Activated naive CD8-positive, alpha-beta T cell treated with anti-CD3 and anti-CD28 coated beads, Interleukin-2, amount 10 ng/mL, durations not matched to agents 7 days and 5 days (primary cell): ENCODE results near the gene LRP11. TPM values are rescaled to one million over a fixed set of nuclear protein-coding genes. Genes with fewer than 3 reads are reported as not detected.
"Not testable (repeated sequence)": the region's sequence is repeated elsewhere in the genome, so short reads cannot be mapped to it uniquely, and the experiment has no call there.

Experiments used
- ATAC-seq: fragments of 150-1000 bp; cut with Tn5 transposase; one replicate; pipeline ENCODE4 v1.10.0; 2021; ENCODE audit warnings: low read depth, moderate library complexity
- POLR2A ChIA-PET: fragments of 350-600 bp; sonication (Branson Sonifier 250); formaldehyde crosslinking; loops from one replicate; lab custom pipeline; 2021; ENCODE audit warnings: antibody characterized with exemption; lab: Charles Lee
- DNase-seq: peaks from one replicate; pipeline ENCODE4 v3.0.0; 2021
- H3K27ac Mint-ChIP-seq: one replicate; pipeline ENCODE4 v1.8.0; 2022; ENCODE audit warnings: mild to moderate bottlenecking, mixed read lengths
- H3K27me3 Mint-ChIP-seq: one replicate; pipeline ENCODE4 v1.8.0; 2022; ENCODE audit warnings: mild to moderate bottlenecking, moderate library complexity, mixed read lengths
- H3K36me3 Mint-ChIP-seq: one replicate; pipeline ENCODE4 v1.8.0; 2021; ENCODE audit warnings: mild to moderate bottlenecking, mixed read lengths
- H3K4me1 Mint-ChIP-seq: one replicate; pipeline ENCODE4 v1.8.0; 2021; ENCODE audit warnings: mixed read lengths
- H3K4me3 Mint-ChIP-seq: one replicate; pipeline ENCODE4 v1.8.0; 2022; ENCODE audit warnings: mild to moderate bottlenecking, moderate library complexity, mixed read lengths
- H3K9me3 Mint-ChIP-seq: one replicate; pipeline ENCODE4 v1.8.0; 2021; ENCODE audit warnings: mixed read lengths
- total RNA-seq, 2 experiments: library from RNA; stranded (reverse); gene quantifications; one replicate each; pipeline ENCODE4 v1.2.3, GENCODE V29; 2021

The LRP11 gene
- total RNA-seq, 2 experiments from 2014 or later = 2.3 to 2.7 TPM

DNA sequence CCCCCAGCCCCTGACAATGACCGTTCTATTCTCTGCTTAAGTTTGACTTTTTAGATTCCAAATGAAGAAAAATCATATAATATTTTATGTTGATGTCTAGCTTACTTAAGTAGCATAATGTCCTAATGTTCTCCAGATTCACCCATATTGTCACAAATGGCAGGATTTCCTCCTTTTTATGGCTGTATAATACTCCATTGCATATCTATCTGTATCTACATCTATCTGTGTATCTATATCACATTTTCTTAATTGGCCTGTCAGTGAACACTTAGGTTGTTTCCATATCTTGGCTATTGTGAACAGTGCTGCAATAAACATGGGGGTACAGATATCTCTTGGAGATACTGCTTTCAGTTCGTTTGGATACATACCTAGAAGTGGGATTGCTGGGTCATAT is 7.0 kb upstream of the LRP11 start:
- POLR2A ChIA-PET = no interaction called here
- no peaks in the 10 kb centered on the region for H3K4me1 Mint-ChIP-seq
- no peak overlapping the region for H3K4me3 Mint-ChIP-seq
- H3K27ac Mint-ChIP-seq = no peak overlapping the region
- no peaks in the 10 kb centered on the region for H3K36me3 Mint-ChIP-seq
- H3K9me3 Mint-ChIP-seq = peaks cover 3% of the 10 kb centered on the region
- ATAC-seq (no peak), DNase-seq (no peak)
- peaks cover 29% of the 10 kb centered on the region for H3K27me3 Mint-ChIP-seq

- H3K9me3 Mint-ChIP-seq = peaks cover 3% of the 10 kb centered on the region
- no peak for ATAC-seq
- DNase-seq = no peak
- no peaks in the 10 kb centered on the region for H3K36me3 Mint-ChIP-seq
- H3K27ac Mint-ChIP-seq = no peak overlapping the region
- H3K4me1 Mint-ChIP-seq = no peaks in the 10 kb centered on the region
- H3K27me3 Mint-ChIP-seq = peaks cover 29% of the 10 kb centered on the region
- POLR2A ChIA-PET = no interaction called here
- H3K4me3 Mint-ChIP-seq = no peak overlapping the region
Measured at GRCh38 chr6:149869275-149869892, 5.2 kb upstream of the LRP11 start.

DNA sequence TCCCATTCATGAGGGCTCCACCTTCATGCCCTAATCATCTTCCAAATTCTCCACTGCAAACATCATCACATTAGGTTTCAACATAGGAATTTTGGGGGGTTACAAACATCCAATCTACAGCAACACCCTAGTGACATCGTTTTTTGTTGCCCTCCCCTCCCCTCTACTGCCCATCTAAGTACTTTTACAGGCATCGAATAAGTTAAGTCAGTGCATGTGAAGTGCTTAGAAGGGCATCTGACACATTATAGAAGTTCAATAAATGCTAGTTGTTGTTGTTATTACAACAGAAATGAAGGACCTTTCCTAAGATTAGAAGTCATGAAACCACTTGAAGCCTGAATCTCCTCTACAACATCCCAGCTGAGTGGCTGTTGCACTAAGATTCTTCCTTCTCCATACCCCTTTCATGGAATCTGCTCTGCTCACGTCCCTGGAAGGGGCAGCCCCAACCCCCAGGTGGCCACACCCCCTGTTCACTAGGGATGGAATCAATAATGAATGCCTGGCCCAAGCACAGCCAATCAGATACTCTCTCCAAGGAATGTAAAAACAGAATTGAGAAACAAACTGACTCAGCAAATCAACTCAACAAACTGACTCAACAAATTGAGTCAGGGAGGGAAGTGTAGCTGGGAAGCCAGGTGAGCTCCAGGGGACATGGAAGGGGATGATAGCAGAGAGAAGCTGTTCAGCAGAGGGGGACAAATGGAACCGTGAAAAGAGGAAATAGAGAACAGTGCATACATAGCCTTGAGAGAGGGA is 3.9 kb upstream of the LRP11 start:
- H3K4me3 Mint-ChIP-seq = no peak overlapping the region

GRCh38 chr6:149864578-149865535 is 698 bp upstream of the LRP11 start:
- peak overlapping the region; percentile 49 for H3K4me3 Mint-ChIP-seq
- no peaks in the 10 kb centered on the region for H3K36me3 Mint-ChIP-seq
- peaks cover 5% of the 10 kb centered on the region for H3K4me1 Mint-ChIP-seq
- ATAC-seq = no peak
- POLR2A ChIA-PET = no interaction called here
- peak overlapping the region; percentile 11 for H3K27ac Mint-ChIP-seq
- no peaks in the 10 kb centered on the region for H3K9me3 Mint-ChIP-seq
- H3K27me3 Mint-ChIP-seq = peaks cover 34% of the 10 kb centered on the region
- no peak for DNase-seq

More for the DNA sequence above, 3.9 kb upstream of the LRP11 start:
- Mint-ChIP-seq H3K27ac (no peak overlapping the region), H3K27me3 (peaks cover 18% of the 10 kb centered on the region), H3K4me1 (peaks cover under 1% of the 10 kb centered on the region), H3K9me3 (peaks cover 3% of the 10 kb centered on the region), H3K36me3 (no peaks in the 10 kb centered on the region)
- DNase-seq (no peak), ATAC-seq (no peak)
- POLR2A ChIA-PET = no interaction called here

- Mint-ChIP-seq H3K4me1 (peaks cover 5% of the 10 kb centered on the region), H3K27ac (no peak overlapping the region)
- POLR2A ChIA-PET = interaction anchor here (0.7 kb wide), 1 partner anchor 315 kb away, joined by 3 read pairs; no protein-coding TSS in a partner anchor
Measured at GRCh38 chr6:149862922-149863697, 1.0 kb downstream of the LRP11 start.

GRCh38 chr6:149862424-149862738 is 1.8 kb downstream of the LRP11 start:
- H3K4me3 Mint-ChIP-seq, H3K9me3 Mint-ChIP-seq, DNase-seq, H3K36me3 Mint-ChIP-seq, H3K27ac Mint-ChIP-seq, ATAC-seq, H3K4me1 Mint-ChIP-seq: not testable (repeated sequence)
- POLR2A ChIA-PET = interaction anchor here (0.7 kb wide), 1 partner anchor 315 kb away, joined by 3 read pairs; no protein-coding TSS in a partner anchor
- peaks cover 41% of the 10 kb centered on the region for H3K27me3 Mint-ChIP-seq

More at GRCh38 chr6:149862922-149863697, 1.0 kb downstream of the LRP11 start:
- DNase-seq (peak; percentile 60), ATAC-seq (peak; percentile 11)
- Mint-ChIP-seq H3K9me3 (no peaks in the 10 kb centered on the region), H3K36me3 (no peaks in the 10 kb centered on the region), H3K4me3 (peak overlapping the region; percentile 86), H3K27me3 (peaks cover 40% of the 10 kb centered on the region)

GRCh38 chr6:149861603-149862423 is 2.3 kb downstream of the LRP11 start:
- Mint-ChIP-seq H3K4me3 (no peak overlapping the region), H3K9me3 (no peaks in the 10 kb centered on the region), H3K36me3 (no peaks in the 10 kb centered on the region), H3K27ac (no peak overlapping the region), H3K4me1 (peaks cover 5% of the 10 kb centered on the region), H3K27me3 (peaks cover 44% of the 10 kb centered on the region)
- DNase-seq (no peak), ATAC-seq (no peak)
- POLR2A ChIA-PET = no interaction called here

- DNase-seq = no peak
- H3K9me3 Mint-ChIP-seq = no peaks in the 10 kb centered on the region
- H3K4me1 Mint-ChIP-seq = peaks cover 5% of the 10 kb centered on the region
- no peaks in the 10 kb centered on the region for H3K36me3 Mint-ChIP-seq
- H3K27ac Mint-ChIP-seq = no peak overlapping the region
- ATAC-seq = no peak
- POLR2A ChIA-PET = no interaction called here
- H3K27me3 Mint-ChIP-seq = peaks cover 46% of the 10 kb centered on the region
- no peak overlapping the region for H3K4me3 Mint-ChIP-seq
Measured at GRCh38 chr6:149860834-149861602, 3.1 kb downstream of the LRP11 start.

- DNase-seq (no peak), ATAC-seq (no peak)
- H3K27me3 Mint-ChIP-seq = peaks cover 50% of the 10 kb centered on the region
- H3K36me3 Mint-ChIP-seq = no peaks in the 10 kb centered on the region
- peaks cover 5% of the 10 kb centered on the region for H3K4me1 Mint-ChIP-seq
- no peak overlapping the region for H3K4me3 Mint-ChIP-seq
- H3K9me3 Mint-ChIP-seq = no peaks in the 10 kb centered on the region
- POLR2A ChIA-PET = no interaction called here
- no peak overlapping the region for H3K27ac Mint-ChIP-seq
Measured at GRCh38 chr6:149860513-149860833, 3.7 kb downstream of the LRP11 start.

GRCh38 chr6:149859938-149860337 is 4.2 kb downstream of the LRP11 start:
- no peak overlapping the region for H3K4me3 Mint-ChIP-seq
- no peak overlapping the region for H3K27ac Mint-ChIP-seq
- POLR2A ChIA-PET = no interaction called here
- H3K27me3 Mint-ChIP-seq = peaks cover 48% of the 10 kb centered on the region
- H3K9me3 Mint-ChIP-seq = no peaks in the 10 kb centered on the region
- peaks cover 5% of the 10 kb centered on the region for H3K4me1 Mint-ChIP-seq
- DNase-seq (no peak), ATAC-seq (no peak)
- no peaks in the 10 kb centered on the region for H3K36me3 Mint-ChIP-seq

DNA sequence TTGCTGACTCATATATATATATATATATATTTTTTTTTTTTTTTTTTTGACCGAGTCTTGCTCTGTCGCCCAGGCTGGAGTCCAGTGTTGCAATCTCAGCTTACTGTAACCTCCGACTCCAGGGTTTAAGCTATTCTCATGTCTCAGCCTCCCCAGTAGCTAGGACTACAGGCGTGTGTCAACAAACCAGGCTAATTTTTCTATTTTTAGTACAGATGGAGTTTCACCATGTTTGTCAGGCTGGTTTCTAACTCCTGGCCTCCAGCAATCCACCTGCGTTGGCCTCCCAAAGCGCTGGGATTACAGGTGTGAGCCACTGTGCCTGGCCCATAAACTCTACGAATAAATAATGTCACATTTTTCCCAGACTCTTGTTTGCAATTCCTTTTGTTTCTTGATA is 4.8 kb downstream of the LRP11 start:
- H3K36me3 Mint-ChIP-seq = no peaks in the 10 kb centered on the region
- H3K27ac Mint-ChIP-seq = no peak overlapping the region
- POLR2A ChIA-PET = no interaction called here
- no peaks in the 10 kb centered on the region for H3K9me3 Mint-ChIP-seq
- H3K4me3 Mint-ChIP-seq = no peak overlapping the region
- peaks cover 51% of the 10 kb centered on the region for H3K27me3 Mint-ChIP-seq
- ATAC-seq = no peak
- no peak for DNase-seq
- peaks cover 5% of the 10 kb centered on the region for H3K4me1 Mint-ChIP-seq

- H3K4me1 Mint-ChIP-seq = peaks cover 6% of the 10 kb centered on the region
- no peak for ATAC-seq
- no peak for DNase-seq
- H3K27me3 Mint-ChIP-seq = peaks cover 47% of the 10 kb centered on the region
- POLR2A ChIA-PET = no interaction called here
- H3K4me3 Mint-ChIP-seq = no peak overlapping the region
- H3K9me3 Mint-ChIP-seq = no peaks in the 10 kb centered on the region
- no peak overlapping the region for H3K27ac Mint-ChIP-seq
- H3K36me3 Mint-ChIP-seq = no peaks in the 10 kb centered on the region
Measured at GRCh38 chr6:149857541-149857940, 6.6 kb downstream of the LRP11 start.
